Right lobe of liver (tissue), 4 donors: Measurements from ENCODE around the gene ANKRD45.
"Not testable (repeated sequence)": the region's sequence is repeated elsewhere in the genome, so short reads cannot be mapped to it uniquely, and the experiment has no call there.

ENCODE experiments used
- POLR2A ChIP-seq: fragments of 450-650 bp; IDR thresholded peaks from one replicate; pipeline ENCODE4 v1.6.1; 2017; ENCODE audit warnings: antibody characterized with exemption, mild to moderate bottlenecking
- TF ChIP-seq, protein P1 (sequence below), 4 donors: fragments of 200-600 bp in 3 of 4; fragments of 450-650 bp in 1 of 4; IDR thresholded peaks; one replicate each; pipeline versions ENCODE4 v1.5.1 to v1.8.0; 2016 to 2022; ENCODE audit warnings: antibody characterized with exemption in 4 of 4, mild to moderate bottlenecking in 2 of 4
- donor health status: DM: no; HTN: no; CAD: no.
- donor health status: DM: no; HTN: no; CAD: no.
- donor health status: DM: no; HTN: yes; CAD: no.

DNA sequence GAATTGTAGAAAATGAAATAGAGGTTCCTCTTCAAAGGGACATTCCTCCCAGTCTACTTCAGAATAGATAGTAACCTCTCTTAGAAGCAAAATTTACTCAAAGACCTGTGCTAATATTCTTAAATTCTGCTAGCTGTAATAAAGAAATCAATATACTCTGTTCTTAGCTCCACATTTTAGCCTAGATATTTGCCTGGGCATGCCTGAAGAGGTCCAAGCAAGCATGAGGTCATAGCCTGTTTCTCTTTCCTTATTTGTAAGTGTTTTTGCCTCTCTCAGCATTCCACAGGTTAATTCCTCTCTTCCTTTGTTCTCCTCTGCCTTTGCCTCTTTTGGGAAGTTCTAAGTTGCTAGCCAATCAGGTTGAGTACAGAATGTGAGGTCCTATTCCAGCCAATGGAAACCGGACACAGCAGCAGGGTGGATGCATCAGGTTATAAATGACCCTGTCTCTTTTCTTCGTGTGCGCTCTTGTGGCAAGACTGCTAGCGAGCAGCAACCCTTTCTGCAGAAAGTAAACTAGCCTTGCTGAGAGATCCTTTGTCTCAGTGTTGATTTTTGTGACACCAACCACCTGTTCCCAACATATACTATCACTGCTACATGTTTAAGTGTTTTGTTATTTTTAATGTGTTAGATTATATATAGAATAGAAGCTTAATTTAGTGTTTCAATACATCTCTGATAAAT lies 27.1 kb downstream of the ANKRD45 start:
- TF ChIP-seq, protein P1, sequence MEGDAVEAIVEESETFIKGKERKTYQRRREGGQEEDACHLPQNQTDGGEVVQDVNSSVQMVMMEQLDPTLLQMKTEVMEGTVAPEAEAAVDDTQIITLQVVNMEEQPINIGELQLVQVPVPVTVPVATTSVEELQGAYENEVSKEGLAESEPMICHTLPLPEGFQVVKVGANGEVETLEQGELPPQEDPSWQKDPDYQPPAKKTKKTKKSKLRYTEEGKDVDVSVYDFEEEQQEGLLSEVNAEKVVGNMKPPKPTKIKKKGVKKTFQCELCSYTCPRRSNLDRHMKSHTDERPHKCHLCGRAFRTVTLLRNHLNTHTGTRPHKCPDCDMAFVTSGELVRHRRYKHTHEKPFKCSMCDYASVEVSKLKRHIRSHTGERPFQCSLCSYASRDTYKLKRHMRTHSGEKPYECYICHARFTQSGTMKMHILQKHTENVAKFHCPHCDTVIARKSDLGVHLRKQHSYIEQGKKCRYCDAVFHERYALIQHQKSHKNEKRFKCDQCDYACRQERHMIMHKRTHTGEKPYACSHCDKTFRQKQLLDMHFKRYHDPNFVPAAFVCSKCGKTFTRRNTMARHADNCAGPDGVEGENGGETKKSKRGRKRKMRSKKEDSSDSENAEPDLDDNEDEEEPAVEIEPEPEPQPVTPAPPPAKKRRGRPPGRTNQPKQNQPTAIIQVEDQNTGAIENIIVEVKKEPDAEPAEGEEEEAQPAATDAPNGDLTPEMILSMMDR (IDR thresholded peaks at IDR 0.05): not testable (repeated sequence)
- TF ChIP-seq POLR2A: not testable (repeated sequence)
